Measurements from ENCODE around the gene GJD2.

Gene GJD2

GRCh38 chr15:34739346-34739745, 15.5 kb downstream of the GJD2 start:
- Histone ChIP-seq H3K4me3 (ENCODE audit: low read length) (no peak overlapping the region), H3K27ac (ENCODE audit: low read depth, low read length) (no peak overlapping the region), H3K9ac (ENCODE audit: low read depth, low read length) (no peak overlapping the region), H3K27me3 (ENCODE audit: insufficient read depth, low read length) (no peaks in the 10 kb centered on the region; the same call in 1 of the 2 replicates), H3K4me1 (ENCODE audit: insufficient read depth, low read length) (no peaks in the 10 kb centered on the region), H3K36me3 (ENCODE audit: insufficient read depth, low read length) (no peaks in the 10 kb centered on the region), H3K9me3 (ENCODE audit: insufficient read depth, low read depth, low read length) (no peaks in the 10 kb centered on the region)
- 94% methylated on average over 2 of the region's 2 CpGs for WGBS

DNA sequence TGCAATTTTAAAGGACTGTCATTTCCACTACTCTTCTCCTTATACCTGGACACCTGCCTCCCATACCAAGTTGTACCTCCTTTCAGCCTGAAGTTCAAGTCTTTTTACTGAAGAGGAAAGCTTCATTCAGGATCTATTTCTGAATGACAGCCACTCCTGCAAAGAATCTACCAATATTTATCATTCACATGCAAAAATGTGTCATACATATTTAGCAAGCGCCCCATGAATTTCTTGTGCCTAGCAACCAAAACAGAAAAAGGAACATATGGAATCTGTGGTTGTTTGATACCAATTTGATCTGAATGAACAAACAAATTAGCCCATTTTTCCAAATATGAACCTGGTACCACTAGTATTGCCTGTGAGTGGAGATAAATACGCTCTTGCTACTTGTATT, 16.8 kb downstream of the GJD2 start:
- no peak overlapping the region for H3K4me3 ChIP-seq (ENCODE audit: low read length)
- WGBS, result 100% methylated on average over 1 of the region's 2 CpGs
- no peak overlapping the region for H3K27ac ChIP-seq (ENCODE audit: low read depth, low read length)
- no peaks in the 10 kb centered on the region for H3K4me1 ChIP-seq (ENCODE audit: insufficient read depth, low read length)
- no peaks in the 10 kb centered on the region for H3K27me3 ChIP-seq (ENCODE audit: insufficient read depth, low read length)
- no peaks in the 10 kb centered on the region for H3K36me3 ChIP-seq (ENCODE audit: insufficient read depth, low read length)
- H3K9me3 ChIP-seq (ENCODE audit: insufficient read depth, low read depth, low read length), result no peaks in the 10 kb centered on the region
- H3K9ac ChIP-seq (ENCODE audit: low read depth, low read length), result no peak overlapping the region

DNA sequence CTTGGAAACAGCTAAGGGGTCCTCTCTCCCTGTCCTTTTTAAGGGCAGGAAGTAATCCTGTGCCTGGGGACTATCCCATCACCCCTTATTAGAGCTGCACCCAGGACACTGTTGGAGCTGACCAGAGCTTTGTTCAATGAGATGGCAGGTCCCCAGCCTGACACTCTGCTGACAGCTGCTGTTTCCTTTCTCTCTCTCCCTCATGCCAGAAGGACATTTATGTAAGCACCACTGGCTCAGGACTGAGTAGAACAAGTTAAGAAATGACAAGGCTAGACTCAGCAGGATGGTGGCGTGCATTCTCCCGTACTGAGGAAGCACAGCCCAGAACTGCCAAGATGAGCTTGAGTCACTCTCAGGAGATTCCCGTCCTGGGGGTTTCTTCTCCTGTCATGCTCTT, 17.3 kb downstream of the GJD2 start:
- WGBS, result 87% methylated on average over 3 of the region's 3 CpGs
- H3K27me3 ChIP-seq (ENCODE audit: insufficient read depth, low read length), result no peaks in the 10 kb centered on the region
- H3K36me3 ChIP-seq (ENCODE audit: insufficient read depth, low read length), result no peaks in the 10 kb centered on the region
- no peak overlapping the region for H3K9ac ChIP-seq (ENCODE audit: low read depth, low read length)
- no peaks in the 10 kb centered on the region for H3K4me1 ChIP-seq (ENCODE audit: insufficient read depth, low read length)
- H3K9me3 ChIP-seq (ENCODE audit: insufficient read depth, low read depth, low read length), result no peaks in the 10 kb centered on the region
- H3K4me3 ChIP-seq (ENCODE audit: low read length), result no peak overlapping the region
- H3K27ac ChIP-seq (ENCODE audit: low read depth, low read length), result no peak overlapping the region

DNA sequence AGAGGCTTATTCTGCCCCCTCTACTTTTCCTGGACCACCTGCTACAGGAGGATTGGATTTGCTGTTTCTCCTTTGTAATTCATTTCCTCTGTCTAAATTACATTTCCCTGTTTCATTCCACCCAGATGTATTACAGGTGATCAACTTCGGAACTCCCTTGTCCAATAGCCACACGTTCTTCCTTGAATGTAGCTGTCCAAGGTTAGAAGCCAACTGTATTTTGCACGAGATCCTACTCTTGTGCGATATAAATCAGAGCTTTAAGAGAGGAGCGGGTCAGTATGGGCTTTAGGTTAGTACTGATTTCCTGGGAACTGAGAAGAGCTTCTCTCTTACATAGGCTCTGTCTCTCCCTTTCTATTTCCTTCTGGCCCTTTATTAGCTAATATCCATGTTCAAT, 20.5 kb downstream of the GJD2 start:
- H3K4me3 ChIP-seq (ENCODE audit: low read length), result no peak overlapping the region
- H3K27me3 ChIP-seq (ENCODE audit: insufficient read depth, low read length), result no peaks in the 10 kb centered on the region
- WGBS, result 85% methylated on average over 5 of the region's 5 CpGs
- no peak overlapping the region for H3K9ac ChIP-seq (ENCODE audit: low read depth, low read length)
- no peaks in the 10 kb centered on the region for H3K9me3 ChIP-seq (ENCODE audit: insufficient read depth, low read depth, low read length)
- H3K36me3 ChIP-seq (ENCODE audit: insufficient read depth, low read length), result no peaks in the 10 kb centered on the region
- peaks cover 1% of the 10 kb centered on the region for H3K4me1 ChIP-seq (ENCODE audit: insufficient read depth, low read length)
- H3K27ac ChIP-seq (ENCODE audit: low read depth, low read length), result no peak overlapping the region

DNA sequence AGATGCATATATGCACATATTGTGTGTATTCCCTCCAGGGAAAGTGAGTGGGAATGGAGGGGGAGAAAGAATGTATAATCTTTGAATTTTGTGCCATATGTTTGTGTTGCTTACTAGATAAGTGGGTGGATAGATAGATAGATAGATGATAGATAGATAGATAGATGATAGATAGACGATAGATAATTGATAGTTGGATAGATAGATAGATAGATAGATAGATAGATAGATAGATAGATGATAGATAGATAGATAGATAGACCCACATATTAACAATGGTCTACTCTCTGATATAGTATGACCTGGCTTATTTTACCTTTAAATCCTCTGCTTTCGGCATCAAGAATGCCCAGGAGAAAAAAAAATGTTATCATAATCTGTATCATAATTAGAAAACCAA, 21.2 kb downstream of the GJD2 start:
- H3K9ac ChIP-seq (ENCODE audit: low read depth, low read length), result no peak overlapping the region
- H3K9me3 ChIP-seq (ENCODE audit: insufficient read depth, low read depth, low read length), result no peaks in the 10 kb centered on the region
- H3K27ac ChIP-seq (ENCODE audit: low read depth, low read length), result no peak overlapping the region
- H3K27me3 ChIP-seq (ENCODE audit: insufficient read depth, low read length), result no peaks in the 10 kb centered on the region
- H3K4me3 ChIP-seq (ENCODE audit: low read length), result no peak overlapping the region
- peaks cover 7% of the 10 kb centered on the region for H3K4me1 ChIP-seq (ENCODE audit: insufficient read depth, low read length)
- no peaks in the 10 kb centered on the region for H3K36me3 ChIP-seq (ENCODE audit: insufficient read depth, low read length)
- WGBS, result 85% methylated on average over 1 of the region's 2 CpGs

DNA sequence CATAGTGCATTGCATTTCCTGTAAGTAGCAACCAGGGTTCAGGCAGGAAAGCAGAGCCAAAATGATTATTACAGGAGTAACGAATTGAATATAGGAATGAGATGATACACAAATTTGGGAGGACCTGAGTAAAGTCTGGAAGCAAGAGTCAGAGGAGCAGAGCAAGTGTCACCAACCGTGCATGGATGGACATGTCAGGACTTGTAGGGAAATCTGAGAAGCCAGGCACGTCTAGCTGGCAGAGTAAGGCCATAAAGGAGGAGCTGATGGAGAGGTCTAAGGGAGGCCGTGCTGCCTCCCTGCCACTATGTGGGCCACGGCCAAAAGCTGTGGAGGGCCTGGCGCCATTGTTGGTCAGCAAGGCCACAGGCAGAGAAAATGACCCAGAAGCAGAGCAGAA, 22.4 kb downstream of the GJD2 start:
- H3K27ac ChIP-seq (ENCODE audit: low read depth, low read length), result no peak overlapping the region
- H3K36me3 ChIP-seq (ENCODE audit: insufficient read depth, low read length), result no peaks in the 10 kb centered on the region
- no peaks in the 10 kb centered on the region for H3K9me3 ChIP-seq (ENCODE audit: insufficient read depth, low read depth, low read length)
- no peak overlapping the region for H3K4me3 ChIP-seq (ENCODE audit: low read length)
- WGBS, result 90% methylated on average over 6 of the region's 6 CpGs
- no peaks in the 10 kb centered on the region for H3K27me3 ChIP-seq (ENCODE audit: insufficient read depth, low read length)
- H3K9ac ChIP-seq (ENCODE audit: low read depth, low read length), result no peak overlapping the region
- peaks cover 8% of the 10 kb centered on the region for H3K4me1 ChIP-seq (ENCODE audit: insufficient read depth, low read length)

GRCh38 chr15:34730701-34731100, 24.1 kb downstream of the GJD2 start:
- 96% methylated on average over 2 of the region's 3 CpGs for WGBS
- Histone ChIP-seq H3K27ac (ENCODE audit: low read depth, low read length) (no peak overlapping the region), H3K9me3 (ENCODE audit: insufficient read depth, low read depth, low read length) (no peaks in the 10 kb centered on the region), H3K9ac (ENCODE audit: low read depth, low read length) (no peak overlapping the region), H3K36me3 (ENCODE audit: insufficient read depth, low read length) (no peaks in the 10 kb centered on the region), H3K27me3 (ENCODE audit: insufficient read depth, low read length) (no peaks in the 10 kb centered on the region), H3K4me3 (ENCODE audit: low read length) (no peak overlapping the region), H3K4me1 (ENCODE audit: insufficient read depth, low read length) (peaks cover 16% of the 10 kb centered on the region)

GRCh38 chr15:34729886-34730285, 24.9 kb downstream of the GJD2 start:
- Histone ChIP-seq H3K9ac (ENCODE audit: low read depth, low read length) (no peak overlapping the region), H3K36me3 (ENCODE audit: insufficient read depth, low read length) (no peaks in the 10 kb centered on the region), H3K4me1 (ENCODE audit: insufficient read depth, low read length) (peaks cover 23% of the 10 kb centered on the region), H3K4me3 (ENCODE audit: low read length) (no peak overlapping the region), H3K9me3 (ENCODE audit: insufficient read depth, low read depth, low read length) (no peaks in the 10 kb centered on the region), H3K27me3 (ENCODE audit: insufficient read depth, low read length) (no peaks in the 10 kb centered on the region), H3K27ac (ENCODE audit: low read depth, low read length) (no peak overlapping the region)
- 100% methylated on average over 1 of the region's 1 CpG for WGBS

DNA sequence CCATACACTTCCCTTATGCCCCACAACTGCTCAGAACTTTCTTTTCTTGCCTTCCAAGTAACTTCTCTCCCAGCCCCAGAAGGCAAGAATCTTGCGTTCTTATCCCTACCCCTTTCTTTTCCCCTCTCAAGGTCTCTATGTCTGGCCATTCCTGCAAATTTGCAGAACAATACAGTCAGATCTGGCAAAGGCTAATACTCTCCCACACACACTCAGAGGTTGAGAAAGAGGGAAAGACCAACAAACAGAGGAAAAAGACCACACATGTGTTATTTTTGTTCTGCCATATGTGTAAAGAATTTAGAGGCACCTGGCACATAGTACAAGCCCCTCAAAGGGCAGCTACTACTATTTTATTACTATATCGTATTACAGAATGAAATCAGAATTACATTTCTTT, 25.7 kb downstream of the GJD2 start:
- Histone ChIP-seq H3K4me1 (ENCODE audit: insufficient read depth, low read length) (peaks cover 24% of the 10 kb centered on the region), H3K9me3 (ENCODE audit: insufficient read depth, low read depth, low read length) (no peaks in the 10 kb centered on the region), H3K36me3 (ENCODE audit: insufficient read depth, low read length) (no peaks in the 10 kb centered on the region), H3K27ac (ENCODE audit: low read depth, low read length) (no peak overlapping the region), H3K9ac (ENCODE audit: low read depth, low read length) (no peak overlapping the region), H3K4me3 (ENCODE audit: low read length) (no peak overlapping the region), H3K27me3 (ENCODE audit: insufficient read depth, low read length) (no peaks in the 10 kb centered on the region)
- 59% methylated on average over 2 of the region's 2 CpGs for WGBS

DNA sequence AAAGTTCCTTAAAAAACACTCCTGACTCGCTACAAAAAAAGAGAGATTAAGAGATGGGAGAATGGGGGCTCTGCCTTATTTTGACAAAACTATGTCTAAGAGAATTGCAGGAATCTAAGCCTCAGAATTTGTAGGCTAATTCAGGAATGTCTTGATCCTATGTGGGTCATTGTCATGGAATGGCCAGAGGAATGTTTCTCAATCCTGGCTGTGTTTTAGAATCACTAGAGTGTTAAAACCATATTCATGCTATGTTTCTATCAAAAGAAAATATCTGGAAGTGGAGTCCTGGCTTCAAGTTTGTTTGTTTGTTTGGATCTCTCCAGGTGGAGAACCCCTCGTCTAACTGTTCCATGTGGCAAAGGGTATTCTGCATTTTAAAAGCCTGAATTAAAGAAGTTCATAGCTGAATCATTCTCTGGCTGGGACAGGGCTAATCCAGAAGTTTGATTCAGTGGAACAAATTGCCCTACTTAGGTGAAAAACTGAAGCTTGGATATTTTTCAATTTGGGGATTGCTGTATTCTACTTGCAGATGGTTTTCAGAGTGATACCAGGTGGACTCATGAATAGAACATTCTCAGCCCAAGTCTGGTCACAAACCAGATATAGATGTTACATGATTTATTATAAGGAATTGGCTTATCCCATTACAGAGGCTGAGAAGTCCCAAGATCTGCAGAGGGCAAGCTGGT, 28.2 kb downstream of the GJD2 start:
- Histone ChIP-seq H3K4me3 (ENCODE audit: low read length) (no peak overlapping the region), H3K4me1 (ENCODE audit: insufficient read depth, low read length) (peaks cover 34% of the 10 kb centered on the region), H3K9me3 (ENCODE audit: insufficient read depth, low read depth, low read length) (no peaks in the 10 kb centered on the region), H3K27me3 (ENCODE audit: insufficient read depth, low read length) (no peaks in the 10 kb centered on the region), H3K36me3 (ENCODE audit: insufficient read depth, low read length) (no peaks in the 10 kb centered on the region), H3K27ac (ENCODE audit: low read depth, low read length) (peak overlapping the region; percentile 57; the same call in 1 of the 2 replicates), H3K9ac (ENCODE audit: low read depth, low read length) (no peak overlapping the region)
- 63% methylated on average over 2 of the region's 2 CpGs for WGBS

- H3K27ac ChIP-seq (ENCODE audit: low read depth, low read length), result no peak overlapping the region
- 86% methylated on average over 2 of the region's 2 CpGs for WGBS
- no peak overlapping the region for H3K4me3 ChIP-seq (ENCODE audit: low read length)
- H3K36me3 ChIP-seq (ENCODE audit: insufficient read depth, low read length), result no peaks in the 10 kb centered on the region
- no peak overlapping the region for H3K9ac ChIP-seq (ENCODE audit: low read depth, low read length)
- peaks cover 38% of the 10 kb centered on the region for H3K4me1 ChIP-seq (ENCODE audit: insufficient read depth, low read length)
- H3K27me3 ChIP-seq (ENCODE audit: insufficient read depth, low read length), result no peaks in the 10 kb centered on the region
- no peaks in the 10 kb centered on the region for H3K9me3 ChIP-seq (ENCODE audit: insufficient read depth, low read depth, low read length)
Observed at GRCh38 chr15:34725556-34725955, 29.2 kb downstream of the GJD2 start.

- H3K9ac ChIP-seq (ENCODE audit: low read depth, low read length), result no peak overlapping the region
- H3K4me3 ChIP-seq (ENCODE audit: low read length), result no peak overlapping the region
- no peaks in the 10 kb centered on the region for H3K36me3 ChIP-seq (ENCODE audit: insufficient read depth, low read length)
- H3K27ac ChIP-seq (ENCODE audit: low read depth, low read length), result no peak overlapping the region
- H3K27me3 ChIP-seq (ENCODE audit: insufficient read depth, low read length), result no peaks in the 10 kb centered on the region
- H3K4me1 ChIP-seq (ENCODE audit: insufficient read depth, low read length), result peaks cover 38% of the 10 kb centered on the region
- H3K9me3 ChIP-seq (ENCODE audit: insufficient read depth, low read depth, low read length), result no peaks in the 10 kb centered on the region
- 90% methylated on average over 1 of the region's 1 CpG for WGBS
Observed at GRCh38 chr15:34724481-34724880, 30.3 kb downstream of the GJD2 start.
